ENCODE data around the gene PPRC1.
A peak's percentile ranks its signal among the peaks of the same experiment; 100 is the strongest.

PPRC1 gene

DNA sequence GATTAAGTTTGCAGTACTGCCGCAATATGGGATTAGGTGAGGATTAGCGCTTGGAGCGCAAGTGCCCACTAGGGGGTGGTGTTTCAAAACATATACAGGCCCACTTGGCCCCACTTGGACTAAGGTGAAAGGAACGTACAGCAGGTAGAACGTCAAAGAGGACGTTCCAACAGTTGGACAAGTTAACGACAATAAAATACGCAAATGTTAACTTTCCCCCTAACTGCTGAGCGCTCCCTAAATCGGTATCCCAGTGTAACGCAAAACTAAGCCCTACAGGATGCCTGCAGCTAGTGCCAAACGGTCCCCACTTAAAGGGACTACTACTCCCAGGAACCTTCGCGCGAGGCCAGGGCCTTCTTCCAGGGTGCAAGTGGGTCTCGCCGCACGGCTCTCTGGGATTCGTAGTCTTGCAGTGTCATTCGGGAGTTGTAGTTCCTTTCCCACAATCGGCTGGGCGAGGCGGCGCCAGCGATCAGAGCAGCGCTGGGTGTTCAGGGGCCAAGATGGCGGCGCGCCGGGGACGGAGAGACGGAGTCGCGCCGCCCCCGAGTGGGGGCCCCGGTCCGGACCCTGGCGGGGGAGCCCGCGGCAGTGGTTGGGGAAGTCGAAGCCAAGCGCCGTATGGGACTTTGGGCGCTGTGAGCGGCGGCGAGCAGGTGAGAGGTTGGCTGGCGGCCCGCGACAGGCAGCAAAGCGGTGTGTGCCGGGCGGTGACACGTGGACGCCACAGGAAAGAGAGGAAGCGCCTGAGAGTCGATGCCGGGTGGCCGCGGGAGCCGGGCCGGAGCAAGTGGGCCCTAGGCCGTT lies at the start of gene PPRC1:
PPRC1 (plus strand) TSS at position 478 of the 810 bp plus-strand sequence; CDS start at position 507, 29 bp downstream.
- peak; percentile 96 for DNase-seq

DNA sequence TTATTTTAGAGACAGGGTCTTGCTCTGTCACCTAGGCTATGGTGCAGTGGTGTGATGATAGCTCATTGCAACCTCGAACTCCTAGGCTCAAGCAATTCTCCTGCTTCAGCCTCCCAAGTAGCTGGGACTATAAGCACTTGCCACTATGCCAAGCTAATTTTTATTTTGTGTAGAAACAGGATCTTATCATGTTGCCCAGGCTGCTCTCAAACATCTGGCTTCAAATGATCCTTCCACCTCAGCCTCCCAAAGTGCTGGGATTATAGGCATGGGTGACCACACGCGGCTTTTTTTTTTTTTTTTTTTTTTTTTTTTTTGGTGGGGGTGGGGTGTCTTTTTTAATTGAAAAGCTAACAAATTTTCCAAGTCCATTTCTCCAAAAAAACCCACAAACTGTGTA lies 49.3 kb upstream of the PPRC1 start:
- DNase-seq = no peak

- DNase-seq = no peak
These were observed 47.5 kb upstream of the PPRC1 start for GRCh38 chr10:102085336-102085735.

DNA sequence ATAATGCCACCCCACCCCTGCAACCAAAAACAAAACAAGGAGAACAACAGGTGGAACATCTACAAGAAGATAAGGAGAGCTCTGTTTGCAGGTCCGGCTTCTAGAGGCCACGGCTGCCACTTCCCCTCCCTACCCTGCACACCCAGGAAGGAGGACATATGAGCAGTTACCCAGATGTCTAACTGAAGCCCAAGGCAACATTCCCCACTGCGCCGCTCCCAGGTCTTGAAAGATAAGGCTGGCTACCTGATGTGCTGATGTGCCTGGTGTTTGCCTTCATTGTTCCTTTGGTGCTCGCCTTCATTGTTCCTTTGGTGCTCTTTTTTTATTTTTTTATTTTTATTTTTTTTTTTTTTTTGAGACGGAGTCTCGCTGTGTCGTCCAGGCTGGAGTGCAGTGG lies 46.6 kb upstream of the PPRC1 start:
- DNase-seq = no peak

DNA sequence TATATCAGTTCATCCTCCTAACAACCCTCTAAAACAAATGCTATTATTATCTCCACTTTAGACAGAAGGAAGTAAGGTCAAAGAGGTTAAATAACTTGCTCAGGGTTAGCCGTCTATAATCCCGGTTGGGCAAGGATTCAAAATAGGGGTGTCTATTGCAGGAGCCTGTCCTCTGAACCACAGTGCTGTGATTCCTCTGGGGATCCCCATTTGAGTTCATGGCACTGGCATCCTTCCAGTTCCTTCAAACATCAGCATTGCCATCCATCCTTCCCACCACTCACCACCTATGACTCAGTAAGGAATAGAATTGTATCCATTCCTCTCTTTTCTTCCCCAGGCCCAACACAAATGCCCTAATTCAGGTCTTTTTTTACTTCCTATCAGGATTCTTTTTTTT lies 42.1 kb upstream of the PPRC1 start:
- no peak for DNase-seq

DNA sequence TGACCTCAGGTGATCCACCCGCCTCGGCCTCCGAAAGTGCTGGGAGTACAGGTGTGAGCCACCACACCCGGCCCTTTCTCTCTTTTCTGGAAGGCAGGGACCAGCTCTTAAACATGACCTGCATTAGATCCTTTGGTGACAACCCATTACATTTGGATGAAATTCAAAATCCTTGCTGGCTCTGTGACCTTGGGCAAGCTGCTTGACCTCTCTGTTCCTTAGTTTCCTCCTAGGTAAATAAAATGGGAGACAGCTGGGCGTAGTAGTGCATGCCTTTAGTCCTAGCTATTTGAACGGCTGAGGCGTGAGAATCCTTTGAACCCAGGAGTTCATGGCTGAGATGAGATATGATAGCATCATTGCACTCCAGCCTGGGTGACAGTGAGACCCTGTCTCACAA lies 36.4 kb upstream of the PPRC1 start:
- no peak for DNase-seq

DNA sequence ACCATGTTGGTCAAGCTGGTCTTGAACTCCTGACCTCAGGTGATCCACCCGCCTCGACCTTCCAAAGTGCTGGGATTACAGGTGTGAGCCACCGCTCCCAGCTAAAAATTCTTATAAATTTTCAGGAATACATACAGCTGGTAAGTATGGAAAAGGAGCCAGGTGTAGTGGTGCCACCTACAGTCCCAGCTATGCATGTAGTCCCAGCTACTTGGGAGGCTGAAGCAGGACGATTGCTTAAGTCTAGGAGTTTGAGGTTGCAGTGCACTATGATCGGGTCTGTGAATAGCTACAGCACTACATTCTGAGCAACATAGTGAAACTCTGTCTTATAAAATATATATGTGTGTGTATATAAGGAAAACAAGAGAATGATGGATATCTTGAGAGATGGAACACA lies 31.7 kb upstream of the PPRC1 start:
- no peak for DNase-seq

- no peak for DNase-seq
These were observed 30.4 kb upstream of the PPRC1 start for GRCh38 chr10:102102421-102102820.

GRCh38 chr10:102106998-102107397 lies 25.8 kb upstream of the PPRC1 start:
- no peak for DNase-seq

GRCh38 chr10:102109166-102110116 lies 23.4 kb upstream of the PPRC1 start:
- DNase-seq = no peak

DNA sequence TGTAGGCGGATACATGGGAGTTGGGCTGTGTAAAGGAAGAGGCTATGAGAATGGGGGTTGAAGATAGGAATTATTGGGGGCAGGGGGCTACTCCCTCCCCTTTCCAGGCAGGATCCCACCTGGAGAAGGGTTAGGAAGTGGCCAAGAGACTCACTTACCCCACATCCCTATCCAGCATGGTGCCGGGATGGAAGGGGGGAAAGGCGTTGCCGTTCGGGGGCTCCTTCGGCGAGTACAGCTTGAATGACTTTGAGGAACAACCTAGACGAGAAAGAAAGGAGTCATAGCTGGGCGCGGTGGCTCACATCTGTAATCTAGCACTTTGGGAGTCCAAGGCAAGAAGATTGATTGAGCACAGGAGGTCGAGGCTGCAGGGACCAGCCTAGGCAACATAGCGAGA lies 21.6 kb upstream of the PPRC1 start:
- no peak for DNase-seq

GRCh38 chr10:102112210-102112817 lies 20.5 kb upstream of the PPRC1 start:
- no peak for DNase-seq

DNA sequence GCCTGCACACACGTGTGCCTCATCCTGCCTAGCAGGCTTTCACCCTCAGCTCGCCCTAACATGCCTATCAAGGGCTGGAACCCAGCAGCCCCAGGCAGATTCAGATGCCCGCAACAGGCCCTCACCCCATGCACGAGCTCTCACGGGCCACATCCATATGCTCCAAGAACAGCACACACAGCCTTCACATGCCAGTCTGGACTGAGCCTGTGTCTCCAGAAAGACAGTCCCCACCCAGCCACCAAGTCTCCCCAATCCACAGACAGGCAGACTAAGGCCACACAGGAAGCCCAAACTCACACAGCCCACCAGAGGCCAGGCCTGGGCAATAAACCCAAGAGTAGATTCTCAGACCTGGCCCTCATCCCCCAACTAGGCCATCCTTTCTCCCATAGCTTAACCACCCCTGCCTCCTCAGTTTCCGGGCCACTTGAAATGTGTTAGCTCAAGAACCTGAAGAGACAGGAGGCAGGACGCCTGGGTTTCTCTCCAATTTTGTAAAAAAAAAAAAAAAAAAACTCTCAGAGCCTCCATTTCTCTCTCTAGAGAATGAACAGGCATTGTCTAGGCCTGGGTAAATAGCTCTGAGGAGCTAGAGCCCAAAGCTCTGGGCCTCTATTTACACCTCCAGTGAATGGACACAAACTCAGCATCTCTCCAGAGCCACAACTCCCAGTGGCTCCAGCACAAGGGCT lies 19.4 kb upstream of the PPRC1 start:
- no peak for DNase-seq

DNA sequence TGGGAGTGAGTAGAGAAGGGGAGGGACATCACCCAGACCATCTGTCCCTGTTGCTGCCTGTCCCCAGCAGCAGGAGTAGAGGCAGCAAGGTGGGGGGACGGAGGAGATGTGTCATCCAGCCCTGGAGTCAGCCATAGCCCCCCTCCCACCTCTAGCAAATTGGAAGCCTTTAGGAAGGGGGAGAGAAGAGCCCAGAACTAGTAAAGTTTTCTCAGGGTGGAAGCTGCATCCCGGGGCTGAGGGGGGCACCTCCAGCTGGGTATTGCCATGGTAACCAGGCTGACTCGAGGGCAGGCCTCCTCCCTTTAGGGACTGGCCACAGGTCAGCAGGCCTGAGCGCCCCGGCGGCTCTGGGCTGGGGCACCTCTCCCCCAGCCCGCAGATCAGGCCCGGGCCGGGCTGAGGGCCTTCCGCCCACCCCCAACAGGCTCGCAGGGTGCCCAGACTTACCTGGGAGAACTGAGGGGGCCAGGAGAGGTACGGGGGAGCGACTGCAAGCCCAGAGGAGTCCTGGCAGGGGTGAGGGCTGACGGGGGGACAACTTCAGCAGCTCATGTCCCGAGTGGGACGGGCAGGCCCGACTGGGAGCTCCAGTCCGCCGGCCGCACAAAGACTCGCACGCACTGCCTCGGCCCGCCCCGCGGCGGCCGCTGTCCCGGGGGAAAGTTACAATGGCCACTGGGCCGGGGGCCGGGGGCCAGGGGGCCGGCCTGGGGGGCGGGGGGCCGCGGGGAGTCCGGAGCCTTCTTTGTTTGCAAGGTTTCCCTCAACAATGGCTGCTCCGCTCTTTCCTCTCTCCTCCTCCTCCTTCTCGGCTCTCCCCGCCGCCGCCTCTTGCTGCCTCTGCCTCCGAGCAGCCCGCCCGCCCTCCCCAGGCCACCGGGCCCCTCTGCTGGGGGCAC lies 18.6 kb upstream of the PPRC1 start:
- DNase-seq = no peak

GRCh38 chr10:102114861-102115618 lies 17.8 kb upstream of the PPRC1 start:
- peak; percentile 82 for DNase-seq

- no peak for DNase-seq
These were observed 17.1 kb upstream of the PPRC1 start for GRCh38 chr10:102115775-102116174.

DNA sequence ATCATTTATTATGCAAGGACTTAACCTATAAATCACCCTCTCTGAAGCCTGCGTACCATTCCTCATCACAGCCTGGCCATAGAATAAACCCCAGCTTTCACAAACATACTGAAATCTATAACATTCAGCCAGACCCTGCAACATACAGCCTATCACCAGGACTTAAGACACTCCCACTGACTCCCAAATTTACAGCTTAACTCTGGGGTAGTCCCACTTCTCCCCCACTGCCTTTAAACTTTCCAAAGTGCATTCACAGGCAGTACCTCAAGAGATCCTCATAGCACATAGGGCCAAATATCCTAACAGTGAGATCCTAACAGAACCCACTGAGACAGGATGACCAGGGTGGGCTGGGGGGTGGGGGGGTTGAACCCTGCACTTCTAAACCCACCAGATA lies 16.2 kb upstream of the PPRC1 start:
- DNase-seq = no peak

DNA sequence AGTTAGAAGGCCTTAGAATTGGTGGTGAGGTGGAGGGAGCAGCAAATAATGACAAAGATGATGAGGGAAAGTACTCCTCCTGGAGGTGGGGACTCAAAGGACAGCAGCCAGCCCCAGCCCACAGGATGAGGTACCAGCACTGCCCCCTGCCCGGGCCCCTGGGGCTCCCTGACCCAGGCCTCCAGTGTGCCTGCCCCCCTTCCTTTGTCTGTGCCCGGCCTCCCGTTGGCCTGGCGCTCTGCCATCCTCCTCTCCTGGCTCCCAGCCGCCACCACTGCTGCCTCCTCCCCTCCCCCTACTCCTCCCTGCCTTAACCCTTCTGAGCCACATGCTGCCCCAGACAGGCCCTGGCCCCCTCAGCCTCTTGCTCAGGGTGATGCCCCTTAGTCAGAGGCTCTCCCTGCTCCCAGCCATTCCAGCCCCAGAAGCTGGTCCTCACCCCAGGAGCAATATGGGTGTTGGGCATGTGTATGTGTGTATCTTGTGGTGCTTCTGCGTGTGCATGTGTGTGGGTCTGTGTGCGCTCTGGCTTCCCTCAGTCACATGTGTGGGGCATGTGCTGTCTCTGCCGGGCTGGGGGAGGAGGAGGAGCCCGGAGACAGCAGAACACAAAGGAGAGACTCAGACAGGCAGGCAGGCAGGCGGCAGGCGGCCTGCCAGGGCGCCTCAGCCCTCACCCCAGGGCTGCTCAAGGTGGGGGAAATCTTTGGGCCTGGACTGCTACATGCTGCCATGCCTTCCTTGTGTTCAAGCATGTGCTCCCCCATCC lies 15.3 kb upstream of the PPRC1 start:
- peak; percentile 47 for DNase-seq

GRCh38 chr10:102118867-102119266 lies 14.0 kb upstream of the PPRC1 start:
- no peak for DNase-seq

Measured in activated gamma-delta T cell treated with Interleukin-2 at 50 U/mL for 16 hours (primary cell).